A204.1 (cell line): ENCODE results near the gene SEPTIN2.
"Not testable (repeated sequence)": the region's sequence is repeated elsewhere in the genome, so short reads cannot be mapped to it uniquely, and the experiment has no call there.

Experiments
- FAIRE-seq: peaks from 2 replicates; lab custom pipeline; 2012; peaks lifted over from hg19 to GRCh38; lab: Jason Lieb, UNC

The SEPTIN2 gene

GRCh38 chr2:241386519-241386918 is 70.8 kb downstream of the SEPTIN2 start:
- FAIRE-seq = no peak

- no peak for FAIRE-seq
These were observed 74.0 kb downstream of the SEPTIN2 start for GRCh38 chr2:241389697-241390096.

GRCh38 chr2:241390301-241391206 is 74.8 kb downstream of the SEPTIN2 start:
- FAIRE-seq = no peak

GRCh38 chr2:241391892-241392665 is 76.4 kb downstream of the SEPTIN2 start:
- FAIRE-seq = no peak

- FAIRE-seq = not testable (repeated sequence)
These were observed 77.0 kb downstream of the SEPTIN2 start for GRCh38 chr2:241392753-241393152.

GRCh38 chr2:241393524-241394196 is 77.9 kb downstream of the SEPTIN2 start:
- FAIRE-seq = no peak

- FAIRE-seq = not testable (repeated sequence)
These were observed 81.1 kb downstream of the SEPTIN2 start for GRCh38 chr2:241396809-241397208.

- no peak for FAIRE-seq
These were observed 84.5 kb downstream of the SEPTIN2 start for GRCh38 chr2:241399941-241400922.
